Measurements from ENCODE around the gene MMP25.
"Not testable (repeated sequence)": the region's sequence is repeated elsewhere in the genome, so short reads cannot be mapped to it uniquely, and the experiment has no call there.

DNA sequence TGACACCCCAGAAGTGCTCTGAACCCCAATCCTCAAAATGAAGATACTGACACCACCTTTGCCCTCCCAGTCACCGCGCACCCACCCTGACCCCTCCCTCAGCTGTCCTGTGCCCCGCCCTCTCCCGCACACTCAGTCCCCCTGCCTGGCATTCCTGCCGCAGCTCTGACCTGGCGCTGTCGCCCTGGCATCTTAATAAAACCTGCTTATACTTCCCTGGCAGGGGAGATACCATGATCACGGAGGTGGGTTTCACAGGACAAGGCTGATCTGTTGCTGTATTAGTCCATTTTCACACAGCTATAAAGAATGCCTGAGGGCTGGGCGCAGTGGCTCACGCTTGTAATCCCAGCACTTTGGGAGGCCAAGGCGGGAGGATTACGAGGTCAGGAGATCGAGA lies 35.6 kb downstream of the MMP25 start:
- not testable (repeated sequence) for TF ChIP-seq CTCF, POLR2A, EP300 (IDR thresholded peaks at IDR 0.05)
